ENCODE measurements around the gene XRCC3.

GRCh38 chr14:103702497-103703432, 12.5 kb downstream of the XRCC3 start:
- no peak for TF ChIP-seq CTCF (IDR thresholded peaks at IDR 0.05; ENCODE audit: low read length)
- no peak for TF ChIP-seq EZH2 (IDR thresholded peaks at IDR 0.05; ENCODE audit: borderline replicate concordance, low read length)
